Measurements from ENCODE around the gene MORN3. TPM values are rescaled to one million over a fixed set of nuclear protein-coding genes. Genes with fewer than 3 reads are reported as not detected.

The MORN3 gene
- total RNA-seq, 1 experiment from 2014 or later: 0.72 TPM

DNA sequence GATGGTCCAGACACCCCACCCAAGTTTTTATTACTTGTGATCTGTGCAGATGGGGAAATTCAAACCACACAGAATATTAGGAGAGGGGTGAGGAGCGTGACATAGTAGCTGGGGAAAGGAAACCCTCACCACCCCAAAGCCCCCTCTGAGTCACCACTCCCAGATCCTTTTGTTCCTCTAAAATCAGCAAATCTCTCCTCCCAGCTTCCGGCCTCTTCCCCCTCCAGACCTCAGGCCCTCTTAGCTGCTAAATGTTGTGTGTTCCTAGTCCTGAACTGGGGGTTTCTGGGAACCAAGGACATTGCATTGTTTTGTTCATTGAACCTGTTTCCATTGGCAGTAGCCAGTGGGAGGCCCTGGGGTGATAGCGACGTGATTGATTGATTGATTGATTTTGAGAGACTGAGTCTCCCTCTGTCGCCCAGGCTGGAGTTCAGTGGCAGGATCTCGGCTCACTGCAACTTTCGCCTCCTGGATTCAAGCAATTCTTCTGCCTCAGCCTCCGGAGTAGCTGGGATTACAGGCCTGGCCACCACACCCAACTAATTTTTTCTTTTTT, 49.0 kb downstream of the MORN3 start:
- intact Hi-C loops (cut with micrococcal nuclease; ENCODE audit: unreplicated experiment): loop anchor here (5.0 to 10.0 kb wide), 2 partner anchors 66 to 118 kb away; no protein-coding TSS in a partner anchor
- in situ Hi-C loops (cut with HindIII; ENCODE audit: low pct_unique_long_range_greater_than_20kb, low sequenced_read_pairs): no loop called here
- H3K9me3 ChIP-seq (ENCODE audit: control insufficient read depth, insufficient read depth, low read depth, low read length): no peaks in the 10 kb centered on the region
- H3K27me3 ChIP-seq (ENCODE audit: control insufficient read depth, insufficient read depth, low read length): no peaks in the 10 kb centered on the region
- ChIA-PET POLR2A (interaction anchor here (0.5 kb wide), 1 partner anchor 458 kb away, joined by 3 read pairs; the partner anchor contains the start of gene MLXIP), CTCF (interaction anchor here (0.6 kb wide), 1 partner anchor 69 kb away, joined by 6 read pairs; no protein-coding TSS in a partner anchor)
- TF ChIP-seq SIN3A (IDR thresholded peaks at IDR 0.05; ENCODE audit: borderline replicate concordance, insufficient read depth, low read depth, low read length) (no peak), TCF7L2 (IDR thresholded peaks at IDR 0.05; ENCODE audit: low read depth, low read length) (no peak), POLR2AphosphoS5 (IDR thresholded peaks at IDR 0.05; ENCODE audit: low read depth, low read length) (no peak)
- TF ChIP-seq, protein P1, sequence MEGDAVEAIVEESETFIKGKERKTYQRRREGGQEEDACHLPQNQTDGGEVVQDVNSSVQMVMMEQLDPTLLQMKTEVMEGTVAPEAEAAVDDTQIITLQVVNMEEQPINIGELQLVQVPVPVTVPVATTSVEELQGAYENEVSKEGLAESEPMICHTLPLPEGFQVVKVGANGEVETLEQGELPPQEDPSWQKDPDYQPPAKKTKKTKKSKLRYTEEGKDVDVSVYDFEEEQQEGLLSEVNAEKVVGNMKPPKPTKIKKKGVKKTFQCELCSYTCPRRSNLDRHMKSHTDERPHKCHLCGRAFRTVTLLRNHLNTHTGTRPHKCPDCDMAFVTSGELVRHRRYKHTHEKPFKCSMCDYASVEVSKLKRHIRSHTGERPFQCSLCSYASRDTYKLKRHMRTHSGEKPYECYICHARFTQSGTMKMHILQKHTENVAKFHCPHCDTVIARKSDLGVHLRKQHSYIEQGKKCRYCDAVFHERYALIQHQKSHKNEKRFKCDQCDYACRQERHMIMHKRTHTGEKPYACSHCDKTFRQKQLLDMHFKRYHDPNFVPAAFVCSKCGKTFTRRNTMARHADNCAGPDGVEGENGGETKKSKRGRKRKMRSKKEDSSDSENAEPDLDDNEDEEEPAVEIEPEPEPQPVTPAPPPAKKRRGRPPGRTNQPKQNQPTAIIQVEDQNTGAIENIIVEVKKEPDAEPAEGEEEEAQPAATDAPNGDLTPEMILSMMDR (IDR thresholded peaks at IDR 0.05): no peak
- TF ChIP-seq, protein P2, sequence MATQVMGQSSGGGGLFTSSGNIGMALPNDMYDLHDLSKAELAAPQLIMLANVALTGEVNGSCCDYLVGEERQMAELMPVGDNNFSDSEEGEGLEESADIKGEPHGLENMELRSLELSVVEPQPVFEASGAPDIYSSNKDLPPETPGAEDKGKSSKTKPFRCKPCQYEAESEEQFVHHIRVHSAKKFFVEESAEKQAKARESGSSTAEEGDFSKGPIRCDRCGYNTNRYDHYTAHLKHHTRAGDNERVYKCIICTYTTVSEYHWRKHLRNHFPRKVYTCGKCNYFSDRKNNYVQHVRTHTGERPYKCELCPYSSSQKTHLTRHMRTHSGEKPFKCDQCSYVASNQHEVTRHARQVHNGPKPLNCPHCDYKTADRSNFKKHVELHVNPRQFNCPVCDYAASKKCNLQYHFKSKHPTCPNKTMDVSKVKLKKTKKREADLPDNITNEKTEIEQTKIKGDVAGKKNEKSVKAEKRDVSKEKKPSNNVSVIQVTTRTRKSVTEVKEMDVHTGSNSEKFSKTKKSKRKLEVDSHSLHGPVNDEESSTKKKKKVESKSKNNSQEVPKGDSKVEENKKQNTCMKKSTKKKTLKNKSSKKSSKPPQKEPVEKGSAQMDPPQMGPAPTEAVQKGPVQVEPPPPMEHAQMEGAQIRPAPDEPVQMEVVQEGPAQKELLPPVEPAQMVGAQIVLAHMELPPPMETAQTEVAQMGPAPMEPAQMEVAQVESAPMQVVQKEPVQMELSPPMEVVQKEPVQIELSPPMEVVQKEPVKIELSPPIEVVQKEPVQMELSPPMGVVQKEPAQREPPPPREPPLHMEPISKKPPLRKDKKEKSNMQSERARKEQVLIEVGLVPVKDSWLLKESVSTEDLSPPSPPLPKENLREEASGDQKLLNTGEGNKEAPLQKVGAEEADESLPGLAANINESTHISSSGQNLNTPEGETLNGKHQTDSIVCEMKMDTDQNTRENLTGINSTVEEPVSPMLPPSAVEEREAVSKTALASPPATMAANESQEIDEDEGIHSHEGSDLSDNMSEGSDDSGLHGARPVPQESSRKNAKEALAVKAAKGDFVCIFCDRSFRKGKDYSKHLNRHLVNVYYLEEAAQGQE (IDR thresholded peaks at IDR 0.05; ENCODE audit: insufficient read depth in 1 of 2, low read depth in 2 of 2, low read length in 1 of 2): no peak
- no peak overlapping the region for H3K4me3 ChIP-seq (ENCODE audit: low read depth in 2 of 2, low read length in 2 of 2)
- peaks cover 5% of the 10 kb centered on the region; the same call in 1 of the 2 replicates for H3K4me1 ChIP-seq (ENCODE audit: control insufficient read depth, insufficient read depth, low read length)
- no peak for DNase-seq (ENCODE audit: low read depth, low spot score)
- no peak for ATAC-seq
- no peak overlapping the region for H3K27ac ChIP-seq (ENCODE audit: low read length)
- no peaks in the 10 kb centered on the region for H3K36me3 ChIP-seq (ENCODE audit: control insufficient read depth, insufficient read depth, low read length)
- BruUV-seq (replicated peaks): no TSS peak

DNA sequence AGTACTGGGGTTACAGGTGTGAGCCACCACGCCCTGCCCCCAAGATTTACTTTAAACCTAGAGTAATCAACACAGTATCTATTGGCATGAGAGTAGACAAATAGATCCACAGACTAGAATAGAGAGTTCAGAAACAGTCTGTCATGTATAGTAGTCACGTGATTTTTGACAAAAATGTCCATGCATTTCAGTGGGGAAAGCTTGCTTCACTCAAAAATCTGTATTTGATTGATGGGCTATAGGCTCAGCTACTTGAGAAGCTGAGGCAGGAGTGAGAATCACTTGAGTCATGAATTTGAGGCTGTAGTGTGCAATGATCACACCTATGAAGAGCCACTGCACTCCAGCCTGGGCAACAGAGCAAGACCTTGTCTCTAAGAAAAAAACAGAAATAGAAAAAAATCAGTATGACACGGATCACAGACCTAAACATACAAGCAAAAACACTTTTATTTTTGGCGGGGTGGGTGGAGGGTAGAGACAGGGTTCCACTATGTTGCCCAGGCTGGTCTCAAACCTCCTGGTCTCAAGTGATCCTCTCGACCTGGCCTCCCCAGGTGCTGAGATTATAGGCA, 50.7 kb downstream of the MORN3 start:
- H3K4me1 ChIP-seq (ENCODE audit: control insufficient read depth, insufficient read depth, low read length): no peaks in the 10 kb centered on the region
- H3K9me3 ChIP-seq (ENCODE audit: control insufficient read depth, insufficient read depth, low read depth, low read length): no peaks in the 10 kb centered on the region
- H3K36me3 ChIP-seq (ENCODE audit: control insufficient read depth, insufficient read depth, low read length): no peaks in the 10 kb centered on the region
- no peak overlapping the region for H3K27ac ChIP-seq (ENCODE audit: low read length)
- DNase-seq (ENCODE audit: low read depth, low spot score) (no peak), ATAC-seq (no peak)
- H3K4me3 ChIP-seq (ENCODE audit: low read depth in 2 of 2, low read length in 2 of 2): no peak overlapping the region
- H3K27me3 ChIP-seq (ENCODE audit: control insufficient read depth, insufficient read depth, low read length): no peaks in the 10 kb centered on the region
- ChIA-PET POLR2A (no interaction called here), CTCF (interaction anchor here (1.1 kb wide), 1 partner anchor 140 kb away, joined by 4 read pairs; no protein-coding TSS in a partner anchor)
- in situ Hi-C loops (cut with HindIII; ENCODE audit: low pct_unique_long_range_greater_than_20kb, low sequenced_read_pairs): no loop called here
- BruUV-seq (replicated peaks): no TSS peak
- intact Hi-C loops (cut with micrococcal nuclease; ENCODE audit: unreplicated experiment): no loop called here
- no peak for TF ChIP-seq SIN3A (IDR thresholded peaks at IDR 0.05; ENCODE audit: borderline replicate concordance, insufficient read depth, low read depth, low read length)
- TF ChIP-seq POLR2AphosphoS5 (IDR thresholded peaks at IDR 0.05; ENCODE audit: low read depth, low read length): no peak
- no peak for TF ChIP-seq TCF7L2 (IDR thresholded peaks at IDR 0.05; ENCODE audit: low read depth, low read length)
- TF ChIP-seq, protein P2 (IDR thresholded peaks at IDR 0.05; ENCODE audit: insufficient read depth in 1 of 2, low read depth in 2 of 2, low read length in 1 of 2): no peak
- TF ChIP-seq, protein P1 (IDR thresholded peaks at IDR 0.05): no peak

Data from Panc1 (cell line).